ENCODE data around the gene RIMBP2.

The RIMBP2 gene

GRCh38 chr12:130715150-130715997 is 725 bp downstream of the RIMBP2 start:
- TF ChIP-seq CTCF (IDR thresholded peaks at IDR 0.05; ENCODE audit: low read depth, low read length, missing control alignments), result no peak
- no peak for DNase-seq (ENCODE audit: low read depth)
- no peak overlapping the region for H3K4me3 ChIP-seq (ENCODE audit: low read depth, low read length)
- in situ Hi-C loops (cut with HindIII; ENCODE audit: low sequenced_read_pairs), result no loop called here

GRCh38 chr12:130714591-130715149 is 1.4 kb downstream of the RIMBP2 start:
- no peak overlapping the region for H3K4me3 ChIP-seq (ENCODE audit: low read depth, low read length)
- TF ChIP-seq CTCF (IDR thresholded peaks at IDR 0.05; ENCODE audit: low read depth, low read length, missing control alignments), result no peak
- in situ Hi-C loops (cut with HindIII; ENCODE audit: low sequenced_read_pairs), result no loop called here
- no peak for DNase-seq (ENCODE audit: low read depth)

GRCh38 chr12:130714091-130714590 is 2.0 kb downstream of the RIMBP2 start:
- no peak for DNase-seq (ENCODE audit: low read depth)
- H3K4me3 ChIP-seq (ENCODE audit: low read depth, low read length), result no peak overlapping the region
- TF ChIP-seq CTCF (IDR thresholded peaks at IDR 0.05; ENCODE audit: low read depth, low read length, missing control alignments), result no peak
- in situ Hi-C loops (cut with HindIII; ENCODE audit: low sequenced_read_pairs), result no loop called here

GRCh38 chr12:130713581-130713991 is 2.5 kb downstream of the RIMBP2 start:
- no peak for DNase-seq (ENCODE audit: low read depth)
- H3K4me3 ChIP-seq (ENCODE audit: low read depth, low read length), result no peak overlapping the region
- in situ Hi-C loops (cut with HindIII; ENCODE audit: low sequenced_read_pairs), result no loop called here
- no peak for TF ChIP-seq CTCF (IDR thresholded peaks at IDR 0.05; ENCODE audit: low read depth, low read length, missing control alignments)

GRCh38 chr12:130712346-130713065 is 3.6 kb downstream of the RIMBP2 start:
- no peak for TF ChIP-seq CTCF (IDR thresholded peaks at IDR 0.05; ENCODE audit: low read depth, low read length, missing control alignments)
- no peak overlapping the region for H3K4me3 ChIP-seq (ENCODE audit: low read depth, low read length)
- in situ Hi-C loops (cut with HindIII; ENCODE audit: low sequenced_read_pairs), result no loop called here
- no peak for DNase-seq (ENCODE audit: low read depth)

- no peak for DNase-seq (ENCODE audit: low read depth)
- in situ Hi-C loops (cut with HindIII; ENCODE audit: low sequenced_read_pairs), result no loop called here
- no peak for TF ChIP-seq CTCF (IDR thresholded peaks at IDR 0.05; ENCODE audit: low read depth, low read length, missing control alignments)
- no peak overlapping the region for H3K4me3 ChIP-seq (ENCODE audit: low read depth, low read length)
Measured at GRCh38 chr12:130711756-130712155, 4.3 kb downstream of the RIMBP2 start.
